ENCODE measurements around the gene SHKBP1. TPM values are rescaled to one million over a fixed set of nuclear protein-coding genes. Genes with fewer than 3 reads are reported as not detected.
"Not testable (repeated sequence)": the region's sequence is repeated elsewhere in the genome, so short reads cannot be mapped to it uniquely, and the experiment has no call there.

Gene SHKBP1
- total and polyA plus RNA-seq, 9 of the 15 experiments (the other 6 are each of a cell fraction or from before 2014, with no cell fraction given), result 1.2 to 58.1 (median 22.3) TPM

DNA sequence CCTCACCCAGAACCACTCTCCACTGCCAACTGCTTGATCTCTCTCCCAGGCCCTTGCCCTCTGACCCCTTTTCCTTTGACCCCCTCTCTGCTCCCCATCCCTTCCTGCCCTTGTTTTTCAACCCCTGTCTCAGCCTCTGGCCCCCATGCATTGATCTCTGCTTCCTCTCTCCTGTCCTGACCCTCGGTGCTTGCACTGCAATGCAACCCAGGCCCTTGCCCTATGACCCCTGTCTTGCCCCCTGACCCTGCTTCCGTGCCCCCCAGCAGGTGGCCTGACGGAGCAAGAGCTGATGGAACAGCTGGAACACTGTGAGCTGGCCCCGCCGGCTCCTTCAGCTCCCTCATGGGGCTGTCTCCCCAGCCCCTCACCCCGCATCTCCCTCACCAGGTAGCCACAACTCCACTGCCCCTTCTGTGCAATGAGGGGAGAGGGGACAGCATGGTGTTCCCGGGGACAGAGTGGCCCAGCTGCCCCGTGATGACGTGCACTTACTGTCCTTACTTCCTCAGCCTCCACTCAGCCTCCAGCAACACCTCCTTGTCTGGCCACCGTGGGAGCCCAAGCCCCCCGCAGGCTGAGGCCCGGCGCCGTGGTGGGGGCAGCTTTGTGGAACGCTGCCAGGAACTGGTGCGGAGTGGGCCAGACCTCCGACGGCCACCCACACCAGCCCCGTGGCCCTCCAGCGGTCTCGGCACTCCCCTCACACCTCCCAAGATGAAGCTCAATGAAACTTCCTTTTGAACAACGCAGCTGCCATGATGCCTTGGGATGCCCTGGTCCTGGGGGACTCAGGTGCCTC, 14.0 kb downstream of the SHKBP1 start:
- Histone ChIP-seq H3K9me3 (replicated peaks; ENCODE audit: control insufficient read depth, insufficient read depth, low read depth, low read length) (no peaks in the 10 kb centered on the region), H3K9ac (ENCODE audit: insufficient read depth in 1 of 2, low read depth in 2 of 2, low read length in 2 of 2) (no peak overlapping the region), H2AFZ (ENCODE audit: low read depth, low read length) (no peak overlapping the region), H3K36me3 (ENCODE audit: control insufficient read depth, insufficient read depth, low read length) (peaks cover 6% of the 10 kb centered on the region; the same call in 1 of the 3 replicates), H3K9me1 (ENCODE audit: control insufficient read depth, insufficient read depth, low read length) (no peaks in the 10 kb centered on the region), H3K79me2 (ENCODE audit: control insufficient read depth, insufficient read depth, low read length) (no peaks in the 10 kb centered on the region), H4K20me1 (replicated peaks; ENCODE audit: control insufficient read depth, insufficient read depth, low read length) (no peaks in the 10 kb centered on the region), H3K4me3 (no peak overlapping the region), H3K27ac (ENCODE audit: extremely low read depth, low read depth, low read length) (no peak overlapping the region), H3K4me2 (ENCODE audit: insufficient read depth, low read length) (no peak overlapping the region), H3K27me3 (ENCODE audit: control insufficient read depth in 2 of 2, insufficient read depth in 2 of 2, low read length in 2 of 2) (no peaks in the 10 kb centered on the region), H3K4me1 (replicated peaks in 1 of 2; ENCODE audit: control insufficient read depth in 2 of 2, insufficient read depth in 2 of 2, low read length in 2 of 2) (peaks cover 6 to 38% of the 10 kb centered on the region in 2 experiments; a peak in 4 of 5 replicates)
- in situ Hi-C loops (cut with MboI) (no loop called here), intact Hi-C loops (cut with micrococcal nuclease) (no loop called here)
- WGBS (ENCODE audit: insufficient coverage, low coverage, missing lambda C conversion rate), result 67% methylated on average over 16 of the region's 22 CpGs
- FAIRE-seq (no peak), ATAC-seq (no peak), DNase-seq (ENCODE audit: extremely low read depth in 1 of 4, low spot score in 3 of 4) (no peak)
- ChIA-PET CTCF (ENCODE audit: low intra/inter-chr PET ratio) (no interaction called here), POLR2A (interaction anchor here (0.5 to 1.1 kb wide), 4 partner anchors 12 to 1256 kb away, joined by 3 to 4 read pairs (median 3); no protein-coding TSS in a partner anchor)
- TF ChIP-seq, protein P1, sequence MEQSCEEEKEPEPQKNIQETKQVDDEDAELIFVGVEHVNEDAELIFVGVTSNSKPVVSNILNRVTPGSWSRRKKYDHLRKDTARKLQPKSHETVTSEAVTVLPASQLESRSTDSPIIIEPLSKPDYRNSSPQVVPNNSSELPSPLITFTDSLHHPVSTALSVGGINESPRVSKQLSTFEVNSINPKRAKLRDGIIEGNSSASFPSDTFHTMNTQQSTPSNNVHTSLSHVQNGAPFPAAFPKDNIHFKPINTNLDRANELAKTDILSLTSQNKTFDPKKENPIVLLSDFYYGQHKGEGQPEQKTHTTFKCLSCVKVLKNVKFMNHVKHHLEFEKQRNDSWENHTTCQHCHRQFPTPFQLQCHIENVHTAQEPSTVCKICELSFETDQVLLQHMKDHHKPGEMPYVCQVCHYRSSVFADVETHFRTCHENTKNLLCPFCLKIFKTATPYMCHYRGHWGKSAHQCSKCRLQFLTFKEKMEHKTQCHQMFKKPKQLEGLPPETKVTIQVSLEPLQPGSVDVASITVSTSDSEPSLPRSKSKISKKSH (CRISPR knock-in tag; IDR thresholded peaks at IDR 0.05), result no peak
- TF ChIP-seq MIER1 (IDR thresholded peaks at IDR 0.05; ENCODE audit: low read depth), result no peak
- 0 out of 2 replicates have a peak, but pooled peaks have one; percentile 37 for TF ChIP-seq POLR2G (IDR thresholded peaks at IDR 0.05; ENCODE audit: low read depth, low read length)
- TF ChIP-seq NR2C1 (IDR thresholded peaks at IDR 0.05), result peak; percentile 78
- peak; percentile 68 for TF ChIP-seq NR2C1 (tag; IDR thresholded peaks at IDR 0.05)
- BruUV-seq (replicated peaks), result no TSS peak

GRCh38 chr19:40591724-40592123, 15.1 kb downstream of the SHKBP1 start:
- H4K20me1 ChIP-seq (replicated peaks; ENCODE audit: control insufficient read depth, insufficient read depth, low read length); H3K27me3 ChIP-seq (ENCODE audit: control insufficient read depth in 2 of 2, insufficient read depth in 2 of 2, low read length in 2 of 2); H2AFZ ChIP-seq (ENCODE audit: low read depth, low read length); H3K4me3 ChIP-seq; ATAC-seq; H3K9me3 ChIP-seq (replicated peaks; ENCODE audit: control insufficient read depth, insufficient read depth, low read depth, low read length); H3K4me2 ChIP-seq (ENCODE audit: insufficient read depth, low read length); H3K27ac ChIP-seq (ENCODE audit: extremely low read depth, low read depth, low read length); BruUV-seq (replicated peaks); H3K36me3 ChIP-seq (ENCODE audit: control insufficient read depth, insufficient read depth, low read length); H3K79me2 ChIP-seq (ENCODE audit: control insufficient read depth, insufficient read depth, low read length); H3K9ac ChIP-seq (ENCODE audit: insufficient read depth in 1 of 2, low read depth in 2 of 2, low read length in 2 of 2); FAIRE-seq; CTCF ChIA-PET (ENCODE audit: low intra/inter-chr PET ratio); in situ Hi-C loops (cut with MboI); DNase-seq (ENCODE audit: extremely low read depth in 1 of 4, low spot score in 3 of 4); intact Hi-C loops (cut with micrococcal nuclease); H3K9me1 ChIP-seq (ENCODE audit: control insufficient read depth, insufficient read depth, low read length): not testable (repeated sequence)
- H3K4me1 ChIP-seq (replicated peaks in 1 of 2; ENCODE audit: control insufficient read depth in 2 of 2, insufficient read depth in 2 of 2, low read length in 2 of 2), result peaks cover 10 to 46% of the 10 kb centered on the region in 2 experiments; a peak in 4 of 5 replicates
- WGBS (ENCODE audit: insufficient coverage, low coverage, missing lambda C conversion rate), result 71% methylated on average over 4 of the region's 4 CpGs
- POLR2A ChIA-PET, result interaction anchor here (0.7 to 1.1 kb wide), 3 partner anchors 13 to 127 kb away, joined by 3 to 4 read pairs (median 4); no protein-coding TSS in a partner anchor

Measured in K562 (cell line).